H1 (cell line): ENCODE measurements around the gene PRELID2.

ENCODE experiments used
- CTCF ChIP-seq, 3 experiments: IDR thresholded peaks; 1 replicate in 2 of 3; 2 replicates in 1 of 3; pipeline versions ENCODE4 v1.5.1 to v1.6.1; 2011; ENCODE audit warnings: low read length in 3 of 3, mild to moderate bottlenecking in 3 of 3, inconsistent platforms in 2 of 3, low read depth in 1 of 3, moderate library complexity in 1 of 3; ENCODE audit not compliant: insufficient read depth in 1 of 3; ENCODE audit errors: control extremely low read depth in 1 of 3
- POLR2AphosphoS5 ChIP-seq: IDR thresholded peaks from 2 replicates; pipeline ENCODE4 v1.6.1; 2011; ENCODE audit warnings: low read depth, low read length

- TF ChIP-seq POLR2AphosphoS5: no peak
- no peak for TF ChIP-seq CTCF (IDR thresholded peaks at IDR 0.05; ENCODE audit: control extremely low read depth in 1 of 3, insufficient read depth in 1 of 3, low read depth in 1 of 3, low read length in 3 of 3)
Measured at GRCh38 chr5:145806923-145807322, 28.2 kb downstream of the PRELID2 start.
